HCT116 (cell line): ENCODE data around the gene ANAPC5. TPM values are rescaled to one million over a fixed set of nuclear protein-coding genes. Genes with fewer than 3 reads are reported as not detected.

ENCODE experiments used
- ATAC-seq: fragments of 200-7000 bp; cut with Tn5 transposase; 2 replicates; pipeline ENCODE4 v1.9.1; 2020; ENCODE audit warnings: mild to moderate bottlenecking, moderate library complexity
- BruUV-seq: library from RNA; stranded (reverse); fragments of 400-500 nt; replicated peaks from 2 replicates; lab custom pipeline; 2021; lab: Mats Ljungman, UMichigan
- CTCF ChIA-PET: fragments of 300-600 bp; sonication (Branson Sonifier 250); formaldehyde crosslinking; loops from one replicate; lab custom pipeline; 2021; ENCODE audit warnings: antibody characterized with exemption; lab: Charles Lee
- POLR2A ChIA-PET: fragments of 300-600, 350-600 bp; sonication (Branson Sonifier 250); formaldehyde crosslinking; loops from one replicate; lab custom pipeline; 2021; ENCODE audit warnings: antibody characterized with exemption; lab: Charles Lee
- RAD21 ChIA-PET, 2 experiments: fragments of 300-600 bp; sonication (Branson Sonifier 250); formaldehyde crosslinking; loops; one replicate each; lab custom pipeline; 2023; ENCODE audit warnings: low total read pairs in 2 of 2; ENCODE audit not compliant: uncharacterized antibody in 2 of 2, unreplicated experiment in 2 of 2, low non-redundant PET in 1 of 2; lab: Charles Lee
- DNase-seq: peaks from one replicate; pipeline ENCODE4 v3.0.0-alpha.2; 2010; ENCODE audit warnings: low read depth, low spot score
- H2AFZ ChIP-seq: fragments of 200-600 bp; shearing (Covaris generic), sonication (generic); 2 replicates; pipeline ENCODE4 v1.6.1; 2017; ENCODE audit warnings: low read depth, mixed run types, mixed read lengths, antibody characterized with exemption, low read length; ENCODE audit not compliant: poor library complexity, severe bottlenecking
- H3K27ac ChIP-seq: 2 replicates; pipeline ENCODE4 v1.5.1; 2012; ENCODE audit warnings: low read depth, low read length
- H3K27me3 ChIP-seq: fragments of 200-600 bp; sonication (generic); 2 replicates; pipeline ENCODE4 v1.6.1; 2016; ENCODE audit warnings: mixed run types, low read length, mixed read lengths; ENCODE audit not compliant: insufficient read depth
- H3K36me3 ChIP-seq, 2 experiments: fragments of 200-500 bp in 1 of 2; fragments of 200-600 bp in 1 of 2; sonication (Bioruptor generic) in 1 of 2; sonication (generic) in 1 of 2; 2 replicates each; pipeline versions ENCODE4 v1.5.1 to v1.6.1; 2014 to 2016; ENCODE audit warnings: low read length in 2 of 2, inconsistent platforms in 1 of 2, mixed read lengths in 1 of 2, mixed run types in 1 of 2; ENCODE audit not compliant: insufficient read depth in 2 of 2, control insufficient read depth in 1 of 2
- H3K4me1 ChIP-seq, 2 experiments: fragments of 200-600 bp in 1 of 2; sonication (generic) in 1 of 2; 2 replicates each; pipeline versions ENCODE4 v1.5.1 to v1.6.1; 2012 to 2017; ENCODE audit warnings: low read length in 2 of 2, inconsistent platforms in 1 of 2, mild to moderate bottlenecking in 1 of 2, mixed read lengths in 1 of 2, mixed run types in 1 of 2, moderate library complexity in 1 of 2; ENCODE audit not compliant: insufficient read depth in 2 of 2, control insufficient read depth in 1 of 2
- H3K4me2 ChIP-seq: fragments of 200-600 bp; sonication (generic); 2 replicates; pipeline ENCODE4 v1.6.1; 2017; ENCODE audit warnings: mixed run types, low read length, mixed read lengths
- H3K4me3 ChIP-seq, 2 experiments: fragments of 200-600 bp in 1 of 2; sonication (generic) in 1 of 2; replicated peaks in 1 of 2; 2 replicates each; pipeline ENCODE4 v1.5.1; 2011 to 2016; ENCODE audit warnings: low read length in 2 of 2, control low read depth in 1 of 2, low read depth in 1 of 2, mild to moderate bottlenecking in 1 of 2, mixed read lengths in 1 of 2, mixed run types in 1 of 2
- H3K79me2 ChIP-seq: fragments of 200-600 bp; sonication (generic); 2 replicates; pipeline ENCODE4 v1.6.1; 2017; ENCODE audit warnings: mild to moderate bottlenecking, mixed run types, low read length, moderate library complexity, mixed read lengths; ENCODE audit not compliant: insufficient read depth
- H3K9ac ChIP-seq: fragments of 200-600 bp; sonication (generic); 2 replicates; pipeline ENCODE4 v1.6.1; 2016; ENCODE audit warnings: low read length, mixed read lengths
- H3K9me2 ChIP-seq: fragments of 200-600 bp; sonication (generic), shearing (Covaris generic); 2 replicates; pipeline ENCODE4 v1.6.1; 2017; ENCODE audit warnings: mixed run types, mild to moderate bottlenecking, moderate library complexity; ENCODE audit not compliant: insufficient read depth
- H3K9me3 ChIP-seq, 2 experiments: fragments of 200-500 bp in 1 of 2; fragments of 200-600 bp in 1 of 2; sonication (Bioruptor generic) in 1 of 2; sonication (generic) in 1 of 2; 2 replicates each; pipeline ENCODE4 v1.6.1; 2014 to 2017; ENCODE audit warnings: low read length in 2 of 2, mixed read lengths in 2 of 2, inconsistent platforms in 1 of 2, low read depth in 1 of 2, mild to moderate bottlenecking in 1 of 2, mixed run types in 1 of 2, moderate library complexity in 1 of 2; ENCODE audit not compliant: control insufficient read depth in 1 of 2, insufficient read depth in 1 of 2
- H4K20me1 ChIP-seq: fragments of 200-600 bp; sonication (generic), shearing (Covaris generic); 2 replicates; pipeline ENCODE4 v1.6.1; 2017; ENCODE audit warnings: mixed run types, mild to moderate bottlenecking, moderate library complexity; ENCODE audit not compliant: insufficient read depth
- CEBPB ChIP-seq: IDR thresholded peaks from 2 replicates; pipeline ENCODE4 v1.6.1; 2012; ENCODE audit warnings: low read depth
- ELF1 ChIP-seq: IDR thresholded peaks from 2 replicates; pipeline ENCODE4 v1.6.1; 2012; ENCODE audit warnings: low read depth, borderline replicate concordance
- EZH2phosphoT487 ChIP-seq: fragments of 200-600 bp; IDR thresholded peaks from 2 replicates; pipeline ENCODE4 v1.6.1; 2018; ENCODE audit warnings: antibody characterized with exemption, borderline replicate concordance
- FOSL1 ChIP-seq: IDR thresholded peaks from 2 replicates; pipeline ENCODE4 v1.6.1; 2012; ENCODE audit warnings: low read depth
- JUND ChIP-seq: IDR thresholded peaks from 2 replicates; pipeline ENCODE4 v1.6.1; 2012
- SP1 ChIP-seq: IDR thresholded peaks from 2 replicates; pipeline ENCODE4 v1.6.1; 2012; ENCODE audit warnings: low read depth
- SRF ChIP-seq: IDR thresholded peaks from 2 replicates; pipeline ENCODE4 v1.6.1; 2012; ENCODE audit warnings: low read depth
- YY1 ChIP-seq: IDR thresholded peaks from 2 replicates; pipeline ENCODE4 v1.6.1; 2011; ENCODE audit warnings: low read length, low read depth, moderate library complexity, mild to moderate bottlenecking; ENCODE audit not compliant: insufficient replicate concordance; ENCODE audit errors: extremely low read depth
- ZFX ChIP-seq: fragments of 450-650 bp; IDR thresholded peaks from 2 replicates; pipeline ENCODE4 v1.6.1; 2017
- intact Hi-C: fragments of 100-400 bp; cut with micrococcal nuclease; formaldehyde crosslinking; loops from 2 replicates; pipeline ENCODE4 v1.10.0; 2022
- total RNA-seq: library from RNA; stranded (reverse); gene quantifications from one replicate; pipeline ENCODE4 v1.2.1, GENCODE V29; 2021; ENCODE audit not compliant: unreplicated experiment
- TF ChIP-seq, protein P1 (sequence below): IDR thresholded peaks from 2 replicates; pipeline ENCODE4 v1.6.1; 2012
- TF ChIP-seq, protein P2 (sequence below), 3 experiments: fragments of 200-600 bp in 1 of 3; sonication (generic) in 1 of 3; IDR thresholded peaks in 2 of 3; conservative IDR thresholded peaks in 1 of 3; 2 replicates each; pipeline ENCODE4 v1.5.1; 2012 to 2017; ENCODE audit warnings: low read depth in 2 of 3, low read length in 2 of 3, antibody characterized with exemption in 1 of 3, borderline replicate concordance in 1 of 3, control low read depth in 1 of 3, mild to moderate bottlenecking in 1 of 3, mixed read lengths in 1 of 3, mixed run types in 1 of 3, moderate library complexity in 1 of 3; ENCODE audit not compliant: insufficient read depth in 1 of 3
- TF ChIP-seq, protein P3 (sequence below): IDR thresholded peaks from 2 replicates; pipeline ENCODE4 v1.6.1; 2011; ENCODE audit warnings: mild to moderate bottlenecking, low read length, moderate library complexity; ENCODE audit not compliant: insufficient replicate concordance; ENCODE audit errors: extremely low read depth

ANAPC5 gene
- total RNA-seq, 1 experiment from 2014 or later: 112 TPM

DNA sequence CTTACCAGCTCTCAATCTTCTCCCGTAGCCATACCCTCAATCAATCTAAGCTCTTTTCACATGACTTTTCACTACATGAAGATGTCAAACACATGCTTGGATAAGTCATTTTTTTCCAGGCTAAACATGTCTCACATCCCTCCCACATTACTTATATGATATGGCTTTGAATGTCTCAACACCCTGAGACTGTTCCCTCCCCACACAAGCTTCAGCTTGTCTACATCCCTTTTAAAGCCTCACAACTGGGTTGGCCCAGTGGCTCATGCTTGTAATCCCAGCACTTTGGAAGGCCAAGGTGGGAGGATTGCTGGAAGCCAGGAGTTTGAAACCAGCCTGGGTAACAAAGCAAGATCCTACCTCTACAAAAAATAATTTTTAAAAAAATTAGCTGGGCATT, 18.5 kb downstream of the ANAPC5 start:
- Histone ChIP-seq H3K9me3 (no peaks in the 10 kb centered on the region), H3K36me3 (peaks cover 39 to 47% of the 10 kb centered on the region in 2 experiments; a peak in 3 of 4 replicates), H4K20me1 (no peaks in the 10 kb centered on the region), H3K9ac (no peak overlapping the region), H3K4me1 (no peaks in the 10 kb centered on the region), H3K27me3 (no peaks in the 10 kb centered on the region), H3K27ac (no peak overlapping the region), H2AFZ (no peak overlapping the region), H3K4me3 (no peak overlapping the region), H3K4me2 (no peak overlapping the region), H3K9me2 (no peaks in the 10 kb centered on the region), H3K79me2 (no peaks in the 10 kb centered on the region)
- no peak for ATAC-seq
- no peak for DNase-seq
- intact Hi-C loops: loop anchor here (1.0 kb wide), 1 partner anchor 110 kb away; no protein-coding TSS in a partner anchor
- ChIA-PET POLR2A (no interaction called here), RAD21 (no interaction called here), CTCF (interaction anchor here (2.8 to 3.1 kb wide), 2 partner anchors 10 to 109 kb away, joined by 15 to 19 read pairs; no protein-coding TSS in a partner anchor)
- TF ChIP-seq, protein P1, sequence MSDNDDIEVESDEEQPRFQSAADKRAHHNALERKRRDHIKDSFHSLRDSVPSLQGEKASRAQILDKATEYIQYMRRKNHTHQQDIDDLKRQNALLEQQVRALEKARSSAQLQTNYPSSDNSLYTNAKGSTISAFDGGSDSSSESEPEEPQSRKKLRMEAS: no peak
- TF ChIP-seq, protein P2, sequence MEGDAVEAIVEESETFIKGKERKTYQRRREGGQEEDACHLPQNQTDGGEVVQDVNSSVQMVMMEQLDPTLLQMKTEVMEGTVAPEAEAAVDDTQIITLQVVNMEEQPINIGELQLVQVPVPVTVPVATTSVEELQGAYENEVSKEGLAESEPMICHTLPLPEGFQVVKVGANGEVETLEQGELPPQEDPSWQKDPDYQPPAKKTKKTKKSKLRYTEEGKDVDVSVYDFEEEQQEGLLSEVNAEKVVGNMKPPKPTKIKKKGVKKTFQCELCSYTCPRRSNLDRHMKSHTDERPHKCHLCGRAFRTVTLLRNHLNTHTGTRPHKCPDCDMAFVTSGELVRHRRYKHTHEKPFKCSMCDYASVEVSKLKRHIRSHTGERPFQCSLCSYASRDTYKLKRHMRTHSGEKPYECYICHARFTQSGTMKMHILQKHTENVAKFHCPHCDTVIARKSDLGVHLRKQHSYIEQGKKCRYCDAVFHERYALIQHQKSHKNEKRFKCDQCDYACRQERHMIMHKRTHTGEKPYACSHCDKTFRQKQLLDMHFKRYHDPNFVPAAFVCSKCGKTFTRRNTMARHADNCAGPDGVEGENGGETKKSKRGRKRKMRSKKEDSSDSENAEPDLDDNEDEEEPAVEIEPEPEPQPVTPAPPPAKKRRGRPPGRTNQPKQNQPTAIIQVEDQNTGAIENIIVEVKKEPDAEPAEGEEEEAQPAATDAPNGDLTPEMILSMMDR (IDR thresholded peaks at IDR 0.05 in 2 of 3, conservative IDR thresholded peaks at IDR 0.05 in 1 of 3; ENCODE audit: borderline replicate concordance in 1 of 3, insufficient read depth in 1 of 3, low read depth in 2 of 3, low read length in 2 of 3): no peak
- TF ChIP-seq CEBPB: no peak
- TF ChIP-seq, protein P3, sequence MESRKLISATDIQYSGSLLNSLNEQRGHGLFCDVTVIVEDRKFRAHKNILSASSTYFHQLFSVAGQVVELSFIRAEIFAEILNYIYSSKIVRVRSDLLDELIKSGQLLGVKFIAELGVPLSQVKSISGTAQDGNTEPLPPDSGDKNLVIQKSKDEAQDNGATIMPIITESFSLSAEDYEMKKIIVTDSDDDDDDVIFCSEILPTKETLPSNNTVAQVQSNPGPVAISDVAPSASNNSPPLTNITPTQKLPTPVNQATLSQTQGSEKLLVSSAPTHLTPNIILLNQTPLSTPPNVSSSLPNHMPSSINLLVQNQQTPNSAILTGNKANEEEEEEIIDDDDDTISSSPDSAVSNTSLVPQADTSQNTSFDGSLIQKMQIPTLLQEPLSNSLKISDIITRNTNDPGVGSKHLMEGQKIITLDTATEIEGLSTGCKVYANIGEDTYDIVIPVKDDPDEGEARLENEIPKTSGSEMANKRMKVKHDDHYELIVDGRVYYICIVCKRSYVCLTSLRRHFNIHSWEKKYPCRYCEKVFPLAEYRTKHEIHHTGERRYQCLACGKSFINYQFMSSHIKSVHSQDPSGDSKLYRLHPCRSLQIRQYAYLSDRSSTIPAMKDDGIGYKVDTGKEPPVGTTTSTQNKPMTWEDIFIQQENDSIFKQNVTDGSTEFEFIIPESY: no peak
- no peak for TF ChIP-seq SP1
- no peak for TF ChIP-seq ELF1
- TF ChIP-seq FOSL1: no peak
- no peak for TF ChIP-seq JUND
- no peak for TF ChIP-seq EZH2phosphoT487
- no peak for TF ChIP-seq YY1
- TF ChIP-seq SRF: no peak
- no peak for TF ChIP-seq ZFX
- no TSS peak for BruUV-seq
